Lung (tissue), 12 donors: ENCODE measurements around the gene MUC2. TPM values are rescaled to one million over a fixed set of nuclear protein-coding genes. Genes with fewer than 3 reads are reported as not detected.

Experiments used
- ATAC-seq: fragments of 200-7000 bp; cut with Tn5 transposase; one replicate; pipeline ENCODE4 v1.9.1; 2020; ENCODE audit warnings: moderate number of reproducible peaks; ENCODE audit not compliant: insufficient read depth, low FRiP score
- DNase-seq, 3 donors: peaks; one replicate each; pipeline ENCODE4 v3.0.0-alpha.2; 2013 to 2017
- H3K27ac ChIP-seq, 2 donors: one replicate each; pipeline ENCODE4 v1.5.1; 2013; ENCODE audit warnings: mild to moderate bottlenecking in 2 of 2, moderate library complexity in 2 of 2, control low read depth in 1 of 2, inconsistent platforms in 1 of 2, low read depth in 1 of 2, low read length in 1 of 2
- H3K27me3 ChIP-seq, 3 donors: one replicate each; pipeline ENCODE4 v1.5.1; 2013; ENCODE audit warnings: low read length in 2 of 3; ENCODE audit not compliant: control insufficient read depth in 3 of 3, insufficient read depth in 3 of 3
- H3K36me3 ChIP-seq, 4 donors: one replicate each; pipeline ENCODE4 v1.5.1; 2013; ENCODE audit warnings: low read length in 4 of 4, mild to moderate bottlenecking in 1 of 4, moderate library complexity in 1 of 4; ENCODE audit not compliant: control insufficient read depth in 4 of 4, insufficient read depth in 4 of 4
- H3K4me1 ChIP-seq, 5 donors: one replicate each; pipeline ENCODE4 v1.5.1; 2013; ENCODE audit warnings: low read length in 5 of 5, mild to moderate bottlenecking in 2 of 5, moderate library complexity in 1 of 5; ENCODE audit not compliant: control insufficient read depth in 5 of 5, insufficient read depth in 5 of 5
- H3K4me3 ChIP-seq: one replicate; pipeline ENCODE4 v1.5.1; 2013; ENCODE audit warnings: mild to moderate bottlenecking, control low read depth, moderate library complexity
- H3K9ac ChIP-seq, 2 donors: one replicate each; pipeline ENCODE4 v1.5.1; 2013; ENCODE audit warnings: low read length in 2 of 2, control low read depth in 1 of 2; ENCODE audit not compliant: insufficient read depth in 1 of 2
- H3K9me3 ChIP-seq, 4 donors: one replicate each; pipeline ENCODE4 v1.5.1; 2013; ENCODE audit warnings: low read length in 3 of 4, mild to moderate bottlenecking in 1 of 4, moderate library complexity in 1 of 4; ENCODE audit not compliant: control insufficient read depth in 4 of 4, insufficient read depth in 3 of 4
- CTCF ChIP-seq: IDR thresholded peaks from 2 replicates; pipeline ENCODE4 v1.5.1; 2012; ENCODE audit warnings: mild to moderate bottlenecking; ENCODE audit errors: control extremely low read depth, extremely low read depth
- WGBS, 2 donors: extraction: QIAGEN DNeasy Blood & Tissue Kit; methylation state at CpG; one replicate each; pipeline ENCODE4 v1.1.7; 2013; 5-methylcytosine and 5-hydroxymethylcytosine counted together
- polyA plus RNA-seq, 2 donors: library from polyadenylated mRNA; stranded (reverse); fragments of 200-250 nt; gene quantifications; one replicate each; pipeline ENCODE4 v1.2.1, GENCODE V29; 2013
- total RNA-seq, 2 donors: library from RNA; depleted of rRNA in 1 of 2; stranded (reverse); fragments of >200 nt in 1 of 2; gene quantifications; one replicate each; pipeline ENCODE4 v1.2.1, GENCODE V29; 2014 to 2021
- donor health status: control.
- donor health status: control.
- donor health status: Bipolar disorder and iron deficiency.
- donor health status: healthy.
- donor health status: DM: yes; HTN: yes; CAD: no.

MUC2 gene
- total and polyA plus RNA-seq, 4 donors: 0.03 to 0.43 (median 0.30) TPM

GRCh38 chr11:1028616-1029015 is 46.1 kb upstream of the MUC2 start:
- Histone ChIP-seq H3K9ac (no peak overlapping the region), H3K4me1 (no peaks in the 10 kb centered on the region), H3K27ac (no peak overlapping the region), H3K9me3 (no peaks in the 10 kb centered on the region), H3K27me3 (no peaks in the 10 kb centered on the region), H3K36me3 (peaks cover 0 to 9% (median 0%) of the 10 kb centered on the region in 4 donors), H3K4me3 (no peak overlapping the region)
- DNase-seq (no peak), ATAC-seq (no peak)
- no peak for TF ChIP-seq CTCF
- WGBS, 2 donors: 82 to 92% methylated on average over 14 of the region's 14 CpGs

GRCh38 chr11:1029051-1029450 is 45.6 kb upstream of the MUC2 start:
- Histone ChIP-seq H3K9ac (no peak overlapping the region), H3K27me3 (no peaks in the 10 kb centered on the region), H3K4me1 (no peaks in the 10 kb centered on the region), H3K4me3 (no peak overlapping the region), H3K36me3 (peaks cover 0 to 4% (median 0%) of the 10 kb centered on the region in 4 donors), H3K9me3 (no peaks in the 10 kb centered on the region), H3K27ac (no peak overlapping the region)
- ATAC-seq (no peak), DNase-seq (no peak)
- no peak for TF ChIP-seq CTCF
- WGBS, 2 donors: 84 to 88% methylated on average over 25 of the region's 25 CpGs

- no peak for DNase-seq
- H3K36me3 ChIP-seq: peaks cover 0 to 2% (median 0%) of the 10 kb centered on the region in 4 donors
- H3K4me3 ChIP-seq: no peak overlapping the region
- H3K27ac ChIP-seq: no peak overlapping the region
- H3K9ac ChIP-seq: no peak overlapping the region
- no peak for ATAC-seq
- no peaks in the 10 kb centered on the region for H3K9me3 ChIP-seq
- H3K4me1 ChIP-seq: no peaks in the 10 kb centered on the region
- no peak for TF ChIP-seq CTCF
- H3K27me3 ChIP-seq: no peaks in the 10 kb centered on the region
- WGBS, 2 donors: 40 to 65% methylated on average over 15 to 16 of the region's 16 CpGs
Observed at GRCh38 chr11:1029654-1030053, 45.0 kb upstream of the MUC2 start.

GRCh38 chr11:1030086-1030485 is 44.6 kb upstream of the MUC2 start:
- no peaks in the 10 kb centered on the region for H3K4me1 ChIP-seq
- H3K36me3 ChIP-seq: no peaks in the 10 kb centered on the region
- TF ChIP-seq CTCF: no peak
- H3K27ac ChIP-seq: no peak overlapping the region
- H3K27me3 ChIP-seq: no peaks in the 10 kb centered on the region
- H3K9me3 ChIP-seq: no peaks in the 10 kb centered on the region
- 70 to 77% methylated on average over 13 to 16 of the region's 16 CpGs for WGBS, 2 donors
- no peak for ATAC-seq
- no peak overlapping the region for H3K4me3 ChIP-seq
- H3K9ac ChIP-seq: no peak overlapping the region
- DNase-seq: no peak
